Panc1 (cell line): ENCODE results near the gene SCAP. TPM values are rescaled to one million over a fixed set of nuclear protein-coding genes. Genes with fewer than 3 reads are reported as not detected.

Experiments
- ATAC-seq: fragments of 200-7000 bp; cut with Tn5 transposase; 2 replicates; pipeline ENCODE4 v1.9.1; 2020; ENCODE audit warnings: mild to moderate bottlenecking, moderate library complexity
- BruUV-seq: library from RNA; stranded (reverse); fragments of 400-500 nt; replicated peaks from 2 replicates; lab custom pipeline; 2021; lab: Mats Ljungman, UMichigan
- CTCF ChIA-PET: fragments of 300-600 bp; sonication (Branson Sonifier 250); formaldehyde crosslinking; loops from one replicate; lab custom pipeline; 2022; ENCODE audit warnings: antibody characterized with exemption; lab: Charles Lee
- POLR2A ChIA-PET: fragments of 300-600 bp; sonication (Branson Sonifier 250); formaldehyde crosslinking; loops from one replicate; lab custom pipeline; 2022; ENCODE audit warnings: antibody characterized with exemption; lab: Charles Lee
- DNase-seq: peaks from one replicate; pipeline ENCODE4 v3.0.0-alpha.2; 2010; ENCODE audit warnings: low read depth, low spot score
- H3K27ac ChIP-seq: 2 replicates; pipeline ENCODE4 v1.5.1; 2011; ENCODE audit warnings: mild to moderate bottlenecking, low read length, inconsistent platforms
- H3K27me3 ChIP-seq: fragments of 200-500 bp; sonication (Bioruptor generic); 2 replicates; pipeline ENCODE4 v1.6.0; 2014; ENCODE audit warnings: low read length, inconsistent platforms; ENCODE audit not compliant: control insufficient read depth, insufficient read depth
- H3K36me3 ChIP-seq: fragments of 200-500 bp; sonication (Bioruptor generic); 2 replicates; pipeline ENCODE4 v1.5.1; 2014; ENCODE audit warnings: inconsistent platforms, mild to moderate bottlenecking, low read length, moderate library complexity; ENCODE audit not compliant: control insufficient read depth, insufficient read depth
- H3K4me1 ChIP-seq: 2 replicates; pipeline ENCODE4 v1.5.1; 2011; ENCODE audit warnings: inconsistent platforms, mild to moderate bottlenecking, low read length, moderate library complexity; ENCODE audit not compliant: control insufficient read depth, insufficient read depth
- H3K4me3 ChIP-seq, 2 experiments: 2 replicates each; pipeline ENCODE4 v1.5.1; 2011 to 2012; ENCODE audit warnings: low read depth in 2 of 2, low read length in 2 of 2, mild to moderate bottlenecking in 2 of 2, inconsistent platforms in 1 of 2, moderate library complexity in 1 of 2
- H3K9me3 ChIP-seq: fragments of 200-500 bp; sonication (Bioruptor generic); 2 replicates; pipeline ENCODE4 v1.5.1; 2014; ENCODE audit warnings: low read depth, mild to moderate bottlenecking, inconsistent platforms, low read length, moderate library complexity; ENCODE audit not compliant: control insufficient read depth, insufficient read depth
- CTCF ChIP-seq: fragments of 450-650 bp; IDR thresholded peaks from 2 replicates; pipeline ENCODE4 v1.5.1; 2017; ENCODE audit warnings: mild to moderate bottlenecking
- POLR2AphosphoS5 ChIP-seq: IDR thresholded peaks from 2 replicates; pipeline ENCODE4 v1.6.1; 2012; ENCODE audit warnings: mild to moderate bottlenecking, low read depth, low read length, moderate library complexity
- SIN3A ChIP-seq: IDR thresholded peaks from 2 replicates; pipeline ENCODE4 v1.6.1; 2012; ENCODE audit warnings: low read depth, mild to moderate bottlenecking, low read length, moderate library complexity, borderline replicate concordance; ENCODE audit not compliant: insufficient read depth
- TCF7L2 ChIP-seq: IDR thresholded peaks from 2 replicates; pipeline ENCODE4 v1.6.1; 2011; ENCODE audit warnings: mild to moderate bottlenecking, low read depth, low read length, inconsistent platforms
- in situ Hi-C: cut with HindIII; loops from 2 replicates; pipeline ENCODE4 v1.10.0; 2016; ENCODE audit warnings: low sequenced_read_pairs, low pct_unique_long_range_greater_than_20kb
- intact Hi-C: fragments of 100-400 bp; cut with micrococcal nuclease; formaldehyde crosslinking; loops from one replicate; pipeline ENCODE4 v1.10.0; 2022; ENCODE audit not compliant: unreplicated experiment
- total RNA-seq: library from RNA; stranded (reverse); gene quantifications from one replicate; pipeline ENCODE4 v1.2.1, GENCODE V29; 2021; ENCODE audit not compliant: unreplicated experiment
- TF ChIP-seq, protein P1 (sequence below), 2 experiments: IDR thresholded peaks; 2 replicates each; pipeline ENCODE4 v1.6.1; 2011 to 2012; ENCODE audit warnings: low read depth in 2 of 2, control low read depth in 1 of 2, low read length in 1 of 2, mild to moderate bottlenecking in 1 of 2, moderate library complexity in 1 of 2; ENCODE audit not compliant: insufficient read depth in 1 of 2

The SCAP gene
- total RNA-seq, 1 experiment from 2014 or later, result 49.7 TPM

DNA sequence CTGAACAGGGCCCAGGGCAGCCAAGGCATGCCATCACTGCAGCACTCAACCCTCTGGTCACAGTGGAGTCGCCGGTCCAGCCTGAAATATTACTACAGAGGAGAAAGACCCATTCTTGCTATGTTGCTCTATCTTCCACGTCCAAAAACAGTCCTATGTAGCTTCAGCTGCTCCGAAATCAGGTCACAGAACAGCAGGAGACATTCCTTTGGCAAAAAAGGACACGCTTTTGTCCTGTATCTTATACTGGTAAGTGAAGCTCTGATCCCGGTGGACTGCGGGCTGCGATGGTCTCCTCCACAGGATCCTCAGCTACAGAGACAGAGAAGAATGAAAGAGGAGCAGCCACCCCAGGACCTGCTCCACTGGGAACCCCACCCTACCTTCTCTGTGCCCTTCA is 20.1 kb upstream of the SCAP start:
- intact Hi-C loops, result no loop called here
- Histone ChIP-seq H3K4me1 (no peaks in the 10 kb centered on the region), H3K36me3 (peaks cover 3% of the 10 kb centered on the region; the same call in 1 of the 2 replicates), H3K27me3 (no peaks in the 10 kb centered on the region), H3K27ac (no peak overlapping the region), H3K4me3 (no peak overlapping the region), H3K9me3 (no peaks in the 10 kb centered on the region)
- DNase-seq, result no peak
- CTCF ChIA-PET, result no interaction called here
- in situ Hi-C loops, result no loop called here
- no TSS peak for BruUV-seq
- POLR2A ChIA-PET, result no interaction called here
- ATAC-seq, result no peak
- TF ChIP-seq TCF7L2 (no peak), POLR2AphosphoS5 (no peak), CTCF (no peak), SIN3A (no peak)
- TF ChIP-seq, protein P1, sequence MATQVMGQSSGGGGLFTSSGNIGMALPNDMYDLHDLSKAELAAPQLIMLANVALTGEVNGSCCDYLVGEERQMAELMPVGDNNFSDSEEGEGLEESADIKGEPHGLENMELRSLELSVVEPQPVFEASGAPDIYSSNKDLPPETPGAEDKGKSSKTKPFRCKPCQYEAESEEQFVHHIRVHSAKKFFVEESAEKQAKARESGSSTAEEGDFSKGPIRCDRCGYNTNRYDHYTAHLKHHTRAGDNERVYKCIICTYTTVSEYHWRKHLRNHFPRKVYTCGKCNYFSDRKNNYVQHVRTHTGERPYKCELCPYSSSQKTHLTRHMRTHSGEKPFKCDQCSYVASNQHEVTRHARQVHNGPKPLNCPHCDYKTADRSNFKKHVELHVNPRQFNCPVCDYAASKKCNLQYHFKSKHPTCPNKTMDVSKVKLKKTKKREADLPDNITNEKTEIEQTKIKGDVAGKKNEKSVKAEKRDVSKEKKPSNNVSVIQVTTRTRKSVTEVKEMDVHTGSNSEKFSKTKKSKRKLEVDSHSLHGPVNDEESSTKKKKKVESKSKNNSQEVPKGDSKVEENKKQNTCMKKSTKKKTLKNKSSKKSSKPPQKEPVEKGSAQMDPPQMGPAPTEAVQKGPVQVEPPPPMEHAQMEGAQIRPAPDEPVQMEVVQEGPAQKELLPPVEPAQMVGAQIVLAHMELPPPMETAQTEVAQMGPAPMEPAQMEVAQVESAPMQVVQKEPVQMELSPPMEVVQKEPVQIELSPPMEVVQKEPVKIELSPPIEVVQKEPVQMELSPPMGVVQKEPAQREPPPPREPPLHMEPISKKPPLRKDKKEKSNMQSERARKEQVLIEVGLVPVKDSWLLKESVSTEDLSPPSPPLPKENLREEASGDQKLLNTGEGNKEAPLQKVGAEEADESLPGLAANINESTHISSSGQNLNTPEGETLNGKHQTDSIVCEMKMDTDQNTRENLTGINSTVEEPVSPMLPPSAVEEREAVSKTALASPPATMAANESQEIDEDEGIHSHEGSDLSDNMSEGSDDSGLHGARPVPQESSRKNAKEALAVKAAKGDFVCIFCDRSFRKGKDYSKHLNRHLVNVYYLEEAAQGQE (IDR thresholded peaks at IDR 0.05; ENCODE audit: insufficient read depth in 1 of 2, low read depth in 2 of 2, low read length in 1 of 2), result no peak

GRCh38 chr3:47495111-47495510 is 19.4 kb upstream of the SCAP start:
- no peaks in the 10 kb centered on the region for H3K9me3 ChIP-seq
- no peaks in the 10 kb centered on the region for H3K4me1 ChIP-seq
- no peaks in the 10 kb centered on the region for H3K27me3 ChIP-seq
- in situ Hi-C loops (no loop called here), intact Hi-C loops (no loop called here)
- CTCF ChIA-PET, result no interaction called here
- ATAC-seq, result 0 out of 2 replicates have a peak, but pooled peaks have one; percentile 30
- POLR2A ChIA-PET, result no interaction called here
- H3K4me3 ChIP-seq, result no peak overlapping the region
- no TSS peak for BruUV-seq
- no peak overlapping the region for H3K27ac ChIP-seq
- no peak for TF ChIP-seq CTCF
- TF ChIP-seq POLR2AphosphoS5, result no peak
- TF ChIP-seq SIN3A, result no peak
- TF ChIP-seq, protein P1 (IDR thresholded peaks at IDR 0.05; ENCODE audit: insufficient read depth in 1 of 2, low read depth in 2 of 2, low read length in 1 of 2), result no peak
- TF ChIP-seq TCF7L2, result no peak
- H3K36me3 ChIP-seq, result peaks cover 3% of the 10 kb centered on the region; the same call in 1 of the 2 replicates
- DNase-seq, result no peak
